Stimulated activated CD4-positive, alpha-beta T cell treated with anti-CD3 and anti-CD28 coated beads, Interleukin-1b, Interleukin-23, amount 100 ng/mL, for 4 hours (primary cell): ENCODE results near the gene KLK2.

Experiments
- DNase-seq, 2 donors: peaks; one replicate each; pipeline ENCODE4 v3.0.0-alpha.2; 2020; ENCODE audit warnings: low read depth in 2 of 2

The KLK2 gene

GRCh38 chr19:50924586-50924985 is 51.3 kb downstream of the KLK2 start:
- DNase-seq, result no peak

- DNase-seq, result no peak
Measured at GRCh38 chr19:50925734-50926133, 52.5 kb downstream of the KLK2 start.

DNA sequence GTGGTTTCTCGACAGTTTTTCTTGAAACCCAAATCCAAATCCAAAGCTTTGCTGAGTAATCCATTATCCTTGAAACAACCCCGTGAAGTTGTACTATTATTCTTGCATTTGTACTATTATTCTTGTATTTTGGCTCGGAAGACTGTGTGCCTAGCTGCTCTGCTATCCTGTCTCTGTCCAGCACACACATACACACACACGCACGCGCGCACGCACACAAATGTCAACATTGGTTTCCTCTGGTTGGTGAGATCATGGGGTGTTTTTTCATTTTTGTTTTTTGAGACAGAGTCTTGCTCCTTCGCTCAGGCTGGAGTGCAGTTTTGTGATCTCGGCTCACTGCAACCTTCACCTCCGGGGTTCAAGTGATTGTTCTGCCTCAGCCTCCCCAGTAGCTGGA is 52.9 kb downstream of the KLK2 start:
- no peak for DNase-seq

DNA sequence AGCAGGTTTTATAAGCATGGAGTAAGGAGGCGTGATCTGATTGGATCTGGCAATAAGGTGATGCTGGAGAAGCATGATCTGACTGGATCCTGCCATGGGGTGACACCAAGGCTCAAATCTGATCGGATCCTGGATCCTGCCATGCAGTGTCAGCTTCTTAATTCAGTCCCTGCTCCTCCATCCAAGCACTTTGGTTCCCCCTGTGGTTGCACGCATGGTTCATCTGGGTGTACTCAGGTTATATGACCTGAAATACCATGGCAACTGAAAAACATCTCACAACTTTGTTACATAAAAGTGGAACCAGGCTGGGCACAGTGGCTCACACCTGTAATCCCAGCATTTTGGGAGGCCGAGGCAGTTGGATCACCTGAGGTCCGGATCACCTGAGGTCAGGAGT is 55.6 kb downstream of the KLK2 start:
- no peak for DNase-seq
